PC-9 (cell line): ENCODE data around the gene NCAM2. TPM values are rescaled to one million over a fixed set of nuclear protein-coding genes. Genes with fewer than 3 reads are reported as not detected.

ENCODE experiments used
- BruUV-seq: library from RNA; stranded (reverse); fragments of 400-500 nt; replicated peaks from 2 replicates; lab custom pipeline; 2021; lab: Mats Ljungman, UMichigan
- CTCF ChIA-PET: fragments of 300-600 bp; sonication (Branson Sonifier 250); formaldehyde crosslinking; loops from one replicate; lab custom pipeline; 2022; ENCODE audit warnings: antibody characterized with exemption; lab: Charles Lee
- POLR2A ChIA-PET: fragments of 300-600 bp; sonication (Branson Sonifier 250); formaldehyde crosslinking; loops from one replicate; lab custom pipeline; 2022; ENCODE audit warnings: antibody characterized with exemption; ENCODE audit not compliant: unreplicated experiment; lab: Charles Lee
- DNase-seq, 2 experiments: peaks; one replicate each; pipeline versions ENCODE4 v3.0.0 to v3.0.0-alpha.2; 2015 to 2022; ENCODE audit warnings: mixed read lengths in 1 of 2
- H2AFZ ChIP-seq: fragments of 200-600 bp; sonication (generic); 2 replicates; pipeline ENCODE4 v1.8.1; 2017; ENCODE audit warnings: antibody characterized with exemption
- H3F3A ChIP-seq: fragments of 200-600 bp; sonication (generic); 2 replicates; pipeline ENCODE4 v1.8.1; 2017; ENCODE audit warnings: antibody characterized with exemption, mild to moderate bottlenecking, low read depth; ENCODE audit not compliant: insufficient read depth
- H3K27ac ChIP-seq: fragments of 200-600 bp; sonication (generic); 2 replicates; pipeline ENCODE4 v1.6.1; 2016; ENCODE audit warnings: mixed run types
- H3K27me3 ChIP-seq: fragments of 200-600 bp; sonication (generic); 2 replicates; pipeline ENCODE4 v1.6.1; 2016; ENCODE audit warnings: low read depth, mixed run types; ENCODE audit not compliant: insufficient read depth
- H3K36me3 ChIP-seq: fragments of 200-600 bp; sonication (generic); 2 replicates; pipeline ENCODE4 v1.6.1; 2016; ENCODE audit warnings: low read depth, mixed run types
- H3K4me1 ChIP-seq: fragments of 200-600 bp; sonication (generic); replicated peaks from 2 replicates; pipeline ENCODE4 v1.6.1; 2016; ENCODE audit warnings: mixed run types; ENCODE audit not compliant: insufficient read depth
- H3K4me2 ChIP-seq: fragments of 200-600 bp; sonication (generic); 2 replicates; pipeline ENCODE4 v1.6.1; 2017; ENCODE audit warnings: mixed run types
- H3K4me3 ChIP-seq: fragments of 200-600 bp; sonication (generic); 2 replicates; pipeline ENCODE4 v1.6.1; 2016; ENCODE audit warnings: mixed run types
- H3K79me2 ChIP-seq: fragments of 200-600 bp; sonication (generic); 2 replicates; pipeline ENCODE4 v1.6.1; 2017; ENCODE audit warnings: low read depth, mixed run types
- H3K9me2 ChIP-seq: fragments of 200-600 bp; sonication (generic); 2 replicates; pipeline ENCODE4 v1.8.1; 2017; ENCODE audit warnings: mild to moderate bottlenecking; ENCODE audit not compliant: insufficient read depth
- H3K9me3 ChIP-seq: fragments of 200-600 bp; sonication (generic); 2 replicates; pipeline ENCODE4 v1.8.1; 2016; ENCODE audit warnings: low read depth; ENCODE audit not compliant: insufficient read depth
- H4K20me1 ChIP-seq: fragments of 200-600 bp; sonication (generic); 2 replicates; pipeline ENCODE4 v1.8.1; 2017; ENCODE audit not compliant: insufficient read depth
- EZH2 ChIP-seq: fragments of 200-600 bp; sonication (generic); IDR thresholded peaks from 2 replicates; pipeline ENCODE4 v1.8.0; 2017; ENCODE audit warnings: antibody characterized with exemption, low read depth
- intact Hi-C: fragments of 100-400 bp; cut with micrococcal nuclease; formaldehyde crosslinking; loops from one replicate; pipeline ENCODE4 v1.10.0; 2022; ENCODE audit not compliant: unreplicated experiment
- total RNA-seq: library from RNA; stranded (reverse); gene quantifications from 2 replicates; pipeline ENCODE4 v1.2.3, GENCODE V29; 2021
- TF ChIP-seq, protein P1 (sequence below): fragments of 200-600 bp; sonication (generic); conservative IDR thresholded peaks from 2 replicates; pipeline ENCODE4 v1.6.1; 2017; ENCODE audit warnings: mixed run types, antibody characterized with exemption, mild to moderate bottlenecking, moderate library complexity

NCAM2 gene
- total RNA-seq, 1 experiment from 2014 or later = not detected

DNA sequence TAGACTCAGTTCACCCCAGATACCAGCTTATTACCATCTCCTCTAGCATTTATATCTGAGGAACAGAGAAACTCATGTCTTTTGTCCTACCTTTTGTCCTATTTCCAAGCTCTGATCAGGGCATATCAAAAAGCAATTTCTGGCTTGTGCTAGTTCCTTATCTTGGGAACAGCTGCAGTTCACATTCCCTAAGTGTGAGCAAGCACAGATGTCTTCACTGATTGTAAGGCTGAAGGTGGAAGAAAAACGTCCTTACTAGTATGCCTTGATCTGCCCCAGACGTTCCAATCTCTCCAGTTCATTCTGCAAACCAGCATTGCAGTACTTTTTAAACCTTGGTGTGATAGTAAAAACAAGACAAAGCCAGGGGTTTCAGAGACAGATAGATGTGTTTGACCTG lies 139.8 kb downstream of the NCAM2 start:
- no peak for DNase-seq
- H4K20me1 ChIP-seq = no peaks in the 10 kb centered on the region
- H3K36me3 ChIP-seq = no peaks in the 10 kb centered on the region
- H3K4me2 ChIP-seq = no peak overlapping the region
- CTCF ChIA-PET = interaction anchor here (0.6 kb wide), 1 partner anchor 31 kb away, joined by 4 read pairs; no protein-coding TSS in a partner anchor
- H3K27ac ChIP-seq = no peak overlapping the region
- no peak overlapping the region for H2AFZ ChIP-seq
- TF ChIP-seq EZH2 = no peak
- TF ChIP-seq, protein P1, sequence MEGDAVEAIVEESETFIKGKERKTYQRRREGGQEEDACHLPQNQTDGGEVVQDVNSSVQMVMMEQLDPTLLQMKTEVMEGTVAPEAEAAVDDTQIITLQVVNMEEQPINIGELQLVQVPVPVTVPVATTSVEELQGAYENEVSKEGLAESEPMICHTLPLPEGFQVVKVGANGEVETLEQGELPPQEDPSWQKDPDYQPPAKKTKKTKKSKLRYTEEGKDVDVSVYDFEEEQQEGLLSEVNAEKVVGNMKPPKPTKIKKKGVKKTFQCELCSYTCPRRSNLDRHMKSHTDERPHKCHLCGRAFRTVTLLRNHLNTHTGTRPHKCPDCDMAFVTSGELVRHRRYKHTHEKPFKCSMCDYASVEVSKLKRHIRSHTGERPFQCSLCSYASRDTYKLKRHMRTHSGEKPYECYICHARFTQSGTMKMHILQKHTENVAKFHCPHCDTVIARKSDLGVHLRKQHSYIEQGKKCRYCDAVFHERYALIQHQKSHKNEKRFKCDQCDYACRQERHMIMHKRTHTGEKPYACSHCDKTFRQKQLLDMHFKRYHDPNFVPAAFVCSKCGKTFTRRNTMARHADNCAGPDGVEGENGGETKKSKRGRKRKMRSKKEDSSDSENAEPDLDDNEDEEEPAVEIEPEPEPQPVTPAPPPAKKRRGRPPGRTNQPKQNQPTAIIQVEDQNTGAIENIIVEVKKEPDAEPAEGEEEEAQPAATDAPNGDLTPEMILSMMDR = no peak
- H3F3A ChIP-seq = no peaks in the 10 kb centered on the region
- H3K79me2 ChIP-seq = no peaks in the 10 kb centered on the region
- intact Hi-C loops = no loop called here
- no peaks in the 10 kb centered on the region for H3K27me3 ChIP-seq
- no peaks in the 10 kb centered on the region for H3K9me3 ChIP-seq
- H3K4me1 ChIP-seq = no peaks in the 10 kb centered on the region
- no TSS peak for BruUV-seq
- H3K9me2 ChIP-seq = no peaks in the 10 kb centered on the region
- POLR2A ChIA-PET = no interaction called here
- H3K4me3 ChIP-seq = no peak overlapping the region

DNA sequence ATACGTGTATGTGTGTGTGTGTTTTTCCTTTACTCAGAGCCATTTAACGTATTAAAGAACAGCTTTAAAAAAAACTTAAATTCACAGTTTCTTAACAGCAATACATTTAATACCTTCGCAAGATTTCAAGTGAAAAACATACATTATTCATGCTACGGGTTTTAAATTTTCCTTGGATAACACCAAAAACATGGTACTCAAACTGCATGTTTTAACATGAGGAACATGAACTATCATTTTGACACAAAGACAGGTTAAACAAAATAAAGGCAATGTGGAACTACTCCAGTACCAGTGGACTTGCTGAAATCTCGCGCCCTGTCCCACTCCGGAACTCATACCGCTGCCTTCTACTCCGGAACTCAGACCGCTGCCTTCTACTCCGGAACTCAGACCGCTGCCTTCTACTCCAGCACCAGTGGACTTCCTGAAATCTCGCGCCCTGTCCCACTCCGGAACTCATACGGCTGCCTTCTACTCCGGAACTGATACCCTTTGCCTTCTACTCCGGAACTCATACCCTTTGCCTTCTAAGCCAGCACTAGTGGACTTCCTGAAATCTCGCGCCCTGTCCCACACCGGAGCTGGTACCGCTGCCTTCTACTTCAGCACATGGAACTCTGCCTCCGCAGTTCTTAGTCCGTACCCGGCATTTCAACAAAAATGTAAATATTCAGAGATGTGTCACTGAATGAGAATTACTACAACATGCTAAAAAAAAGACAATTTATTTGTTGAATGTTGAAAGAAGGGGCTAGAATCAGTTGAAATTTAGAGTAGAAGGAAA lies 148.6 kb downstream of the NCAM2 start:
- H4K20me1 ChIP-seq = no peaks in the 10 kb centered on the region
- TF ChIP-seq, protein P1 = no peak
- no peak for TF ChIP-seq EZH2
- H3K36me3 ChIP-seq = no peaks in the 10 kb centered on the region
- no peak overlapping the region for H3K4me2 ChIP-seq
- no peak overlapping the region for H3K27ac ChIP-seq
- POLR2A ChIA-PET = no interaction called here
- no peak overlapping the region for H2AFZ ChIP-seq
- H3K4me3 ChIP-seq = no peak overlapping the region
- H3K4me1 ChIP-seq = no peaks in the 10 kb centered on the region
- no peak for DNase-seq
- no peaks in the 10 kb centered on the region for H3K27me3 ChIP-seq
- intact Hi-C loops = no loop called here
- CTCF ChIA-PET = no interaction called here
- no peaks in the 10 kb centered on the region for H3K9me2 ChIP-seq
- no peaks in the 10 kb centered on the region for H3K79me2 ChIP-seq
- no TSS peak for BruUV-seq
- no peaks in the 10 kb centered on the region for H3F3A ChIP-seq
- no peaks in the 10 kb centered on the region for H3K9me3 ChIP-seq

DNA sequence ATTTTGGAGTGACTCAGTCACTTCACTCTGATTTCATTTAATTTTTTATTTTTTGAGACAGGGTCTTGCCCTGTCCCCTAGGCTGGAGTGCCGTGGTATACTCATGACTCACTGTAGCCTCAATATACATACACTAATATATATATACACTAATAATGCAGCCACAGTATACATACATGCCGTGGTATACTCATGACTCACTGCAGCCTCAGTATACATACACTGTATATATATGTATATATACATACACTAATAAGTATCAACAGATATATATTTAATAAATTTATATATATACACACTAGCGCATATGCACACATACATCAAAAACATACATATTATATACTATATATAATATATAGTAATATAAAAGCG lies 149.2 kb downstream of the NCAM2 start:
- no peaks in the 10 kb centered on the region for H3K4me1 ChIP-seq
- no peak overlapping the region for H3K4me3 ChIP-seq
- H4K20me1 ChIP-seq = no peaks in the 10 kb centered on the region
- H3K9me2 ChIP-seq = no peaks in the 10 kb centered on the region
- H3K79me2 ChIP-seq = no peaks in the 10 kb centered on the region
- H3K4me2 ChIP-seq = no peak overlapping the region
- H3F3A ChIP-seq = no peaks in the 10 kb centered on the region
- no TSS peak for BruUV-seq
- no peaks in the 10 kb centered on the region for H3K36me3 ChIP-seq
- ChIA-PET POLR2A (no interaction called here), CTCF (no interaction called here)
- intact Hi-C loops = no loop called here
- no peak overlapping the region for H2AFZ ChIP-seq
- H3K9me3 ChIP-seq = no peaks in the 10 kb centered on the region
- H3K27ac ChIP-seq = no peak overlapping the region
- TF ChIP-seq, protein P1 = no peak
- TF ChIP-seq EZH2 = no peak
- no peaks in the 10 kb centered on the region for H3K27me3 ChIP-seq
- DNase-seq = no peak
